IPS-NIHi11 (cell line): Measurements from ENCODE around the gene UBXN4.
"Not testable (repeated sequence)": the region's sequence is repeated elsewhere in the genome, so short reads cannot be mapped to it uniquely, and the experiment has no call there.

ENCODE experiments used
- DNase-seq: peaks from one replicate; pipeline ENCODE4 v3.0.0; 2012; ENCODE audit warnings: mixed read lengths, low spot score

The UBXN4 gene

DNA sequence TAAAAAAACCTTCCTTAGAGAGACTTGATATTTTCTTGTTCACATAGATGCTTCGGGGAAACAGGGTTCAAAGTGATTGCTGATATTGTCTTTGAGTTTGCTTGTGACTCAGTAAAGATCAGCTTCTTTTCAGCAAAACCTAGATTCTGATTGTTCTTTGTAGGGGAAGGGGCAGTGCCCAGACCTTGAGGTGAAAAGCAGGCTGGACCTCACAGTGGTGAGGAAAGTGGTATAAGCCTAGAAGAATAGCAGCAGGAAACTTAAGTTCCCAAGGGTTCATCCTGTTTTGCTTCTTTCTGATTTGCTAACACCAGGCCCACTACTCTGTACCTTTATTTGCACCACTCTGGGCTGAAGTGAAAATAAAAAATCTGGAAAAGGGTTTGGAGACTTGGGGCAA, 20.9 kb downstream of the UBXN4 start:
- DNase-seq, result no peak

DNA sequence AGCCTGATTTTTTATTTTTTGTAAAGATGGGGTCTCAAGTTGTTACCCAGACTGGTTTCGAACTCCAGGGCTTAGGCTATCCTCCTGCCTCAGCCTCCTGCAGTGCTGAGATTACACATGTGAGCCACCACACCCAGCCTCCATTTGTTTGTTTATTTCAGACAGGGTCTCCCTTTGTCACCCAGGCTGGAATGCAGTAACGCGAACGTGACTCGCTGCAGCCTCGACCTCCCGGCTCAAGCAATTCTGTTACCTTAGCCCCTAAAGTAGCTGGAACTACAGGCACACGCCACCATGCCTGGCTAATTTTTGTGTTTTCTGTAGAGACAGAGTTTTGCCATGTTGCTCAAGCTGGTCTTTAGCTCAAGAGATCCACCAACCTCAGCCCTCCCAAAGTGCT, 27.2 kb downstream of the UBXN4 start:
- no peak for DNase-seq

DNA sequence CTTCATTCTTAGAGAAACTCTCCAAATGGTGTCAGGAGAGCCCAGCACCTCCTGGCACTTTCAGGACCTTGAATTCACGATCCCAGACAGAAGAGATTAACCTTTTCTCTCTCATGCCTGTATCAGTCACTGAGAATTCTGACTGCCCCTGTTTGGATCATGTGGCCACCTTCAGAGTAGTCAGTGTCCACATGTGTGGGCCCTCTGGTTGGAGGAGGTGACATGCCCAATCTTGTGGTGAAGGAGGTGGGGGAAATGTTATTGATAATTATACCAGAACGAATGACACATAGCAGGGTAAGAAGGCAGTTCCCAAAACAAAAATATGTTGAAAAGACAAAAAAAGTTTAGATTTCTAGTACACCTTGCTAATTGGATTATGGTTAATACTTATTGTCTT, 31.7 kb downstream of the UBXN4 start:
- no peak for DNase-seq

DNA sequence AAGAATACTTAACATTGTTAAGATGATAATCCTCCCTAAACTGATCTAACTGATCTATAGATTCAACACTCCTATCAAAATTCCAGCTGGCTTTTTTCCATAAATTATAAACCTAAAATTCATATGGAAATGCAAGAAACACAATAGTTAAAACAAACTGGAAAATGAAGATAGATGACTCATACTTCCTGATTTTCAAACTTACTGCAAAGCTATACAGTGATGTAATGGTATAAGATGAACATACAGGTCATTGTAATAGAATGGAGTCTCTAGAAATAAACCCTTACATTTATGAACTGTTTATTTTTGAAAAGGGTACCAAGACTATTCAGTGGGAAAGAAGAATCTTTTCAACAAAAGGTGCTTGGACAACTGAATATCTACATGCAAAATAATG, 32.3 kb downstream of the UBXN4 start:
- DNase-seq, result no peak

DNA sequence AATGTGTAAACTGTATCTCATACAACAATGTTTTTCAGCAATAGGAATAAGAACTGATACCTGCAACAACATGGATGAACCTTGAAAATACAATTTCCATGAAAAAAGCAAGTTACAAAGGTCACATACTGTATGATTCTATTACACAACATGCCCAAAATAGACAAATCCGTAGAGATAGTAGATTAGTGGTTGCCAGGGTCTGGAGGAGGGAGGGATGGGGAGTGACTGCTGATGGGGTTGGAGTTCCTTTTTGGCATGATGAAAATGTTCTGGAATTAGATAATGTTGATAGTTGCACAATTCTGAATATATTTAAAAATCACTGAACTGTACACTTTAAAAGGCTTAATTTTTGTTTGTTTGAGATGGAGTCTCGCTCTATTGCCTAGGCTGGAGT, 33.8 kb downstream of the UBXN4 start:
- no peak for DNase-seq

DNA sequence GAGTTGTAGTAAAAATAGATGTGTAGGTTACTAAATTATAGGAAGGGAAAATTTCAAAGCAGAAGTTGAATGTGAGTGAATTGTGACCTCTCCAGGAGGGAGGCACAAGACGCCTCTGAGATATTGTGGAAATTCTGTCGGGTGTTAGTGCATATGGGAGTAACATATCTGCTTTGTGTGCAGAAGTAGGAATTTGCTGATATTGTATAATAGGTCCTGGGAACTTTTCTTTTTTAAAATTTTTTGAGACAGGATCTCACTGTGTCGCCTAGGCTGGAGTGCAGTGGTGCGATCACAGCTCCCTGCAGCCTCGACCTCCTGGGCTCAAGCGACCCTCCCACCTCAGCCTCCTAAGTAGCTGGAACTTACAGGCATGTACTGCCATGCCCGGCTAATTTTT, 34.7 kb downstream of the UBXN4 start:
- no peak for DNase-seq

DNA sequence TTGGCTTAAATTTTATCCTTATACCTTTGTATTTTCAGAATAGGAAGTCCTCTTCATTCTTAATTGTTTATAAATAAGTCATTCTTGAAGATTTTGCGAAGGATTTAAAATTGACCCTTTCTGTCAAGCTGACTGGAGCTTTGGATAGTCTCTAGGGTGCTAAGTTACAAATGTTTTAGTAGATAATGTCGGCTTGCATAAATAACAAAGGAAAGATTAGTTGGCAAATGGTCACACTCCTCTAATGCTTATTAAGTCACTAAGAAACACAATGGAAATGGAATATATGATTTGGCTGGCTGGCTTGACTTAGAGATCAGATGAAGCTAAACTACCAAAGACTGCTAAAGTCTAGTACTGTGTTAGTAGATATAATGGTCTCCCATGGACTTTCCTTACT, 40.6 kb downstream of the UBXN4 start:
- no peak for DNase-seq

DNA sequence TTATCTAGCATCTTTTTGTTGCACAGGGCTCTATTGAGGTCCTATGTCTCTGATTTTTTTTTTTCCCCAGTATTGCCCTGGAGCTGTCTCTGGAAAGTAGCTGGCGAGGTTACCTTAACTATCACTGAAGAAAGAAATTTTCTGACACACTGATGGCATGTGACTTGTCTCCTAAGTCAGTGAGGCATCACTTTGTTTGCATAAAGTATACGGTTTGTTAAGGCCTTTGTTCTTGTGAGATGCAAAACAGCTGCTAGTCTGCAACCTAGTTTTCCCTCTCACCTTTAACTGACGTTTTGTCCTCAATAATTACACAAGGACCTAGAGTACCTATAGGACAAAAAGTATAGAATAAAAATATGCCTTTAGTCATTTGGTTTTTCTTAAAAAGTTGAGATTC, 41.8 kb downstream of the UBXN4 start:
- no peak for DNase-seq

DNA sequence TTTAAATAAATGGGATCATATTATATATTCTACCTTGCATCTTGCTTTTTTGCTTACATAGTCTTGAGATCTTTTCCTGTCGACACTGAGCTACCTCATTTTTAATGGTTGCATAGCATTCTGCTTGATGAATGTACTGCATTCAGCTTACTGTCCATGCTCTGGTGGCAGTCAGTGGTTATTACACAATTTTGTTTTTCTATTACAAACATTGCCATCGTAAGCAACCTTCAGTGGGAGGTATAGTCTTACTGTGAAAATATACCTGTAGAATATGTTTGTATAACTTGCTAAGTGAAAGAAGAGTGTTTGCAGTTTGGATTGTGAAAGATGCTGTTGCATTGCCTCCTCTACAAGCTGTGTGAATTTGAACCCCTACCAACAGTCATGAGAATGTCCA, 43.4 kb downstream of the UBXN4 start:
- no peak for DNase-seq

DNA sequence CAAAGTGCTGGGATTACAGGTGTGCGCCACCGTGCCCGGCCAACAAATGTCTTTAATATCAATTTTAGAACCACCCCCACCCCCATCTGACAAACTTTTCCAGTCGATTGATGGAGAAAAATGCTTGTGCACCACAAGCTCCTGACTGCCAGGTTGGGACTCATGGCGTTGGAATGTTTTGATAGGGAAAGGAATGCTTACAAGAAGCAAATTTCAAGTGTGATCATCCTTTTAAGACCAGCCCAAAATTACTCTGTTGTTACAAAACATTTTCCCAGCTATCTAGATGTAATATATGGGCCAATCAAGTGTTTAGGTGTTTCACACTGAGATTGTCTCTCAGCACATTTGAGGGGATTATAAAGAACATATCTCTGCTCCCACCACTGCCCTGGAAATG, 45.2 kb downstream of the UBXN4 start:
- DNase-seq, result no peak

DNA sequence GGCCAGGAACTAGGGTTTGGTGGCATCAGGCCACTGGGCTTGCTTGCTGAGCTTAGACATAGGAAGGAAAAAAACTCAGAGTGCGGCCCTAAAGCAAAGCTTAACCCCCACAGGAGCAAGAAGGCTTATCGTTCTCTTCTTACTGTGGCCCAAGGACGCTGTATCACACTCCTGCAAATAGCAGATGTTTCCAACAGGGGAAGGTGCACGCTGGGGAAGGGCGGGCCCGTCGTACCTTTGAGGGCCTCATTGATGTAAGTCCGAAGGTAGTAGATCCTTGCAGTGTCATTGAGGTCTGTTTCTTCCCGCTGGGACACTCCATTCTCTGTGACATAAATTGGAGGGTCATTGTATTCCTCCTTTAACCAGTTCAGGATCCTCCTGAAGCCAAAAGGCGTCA, 48.8 kb downstream of the UBXN4 start:
- no peak for DNase-seq

DNA sequence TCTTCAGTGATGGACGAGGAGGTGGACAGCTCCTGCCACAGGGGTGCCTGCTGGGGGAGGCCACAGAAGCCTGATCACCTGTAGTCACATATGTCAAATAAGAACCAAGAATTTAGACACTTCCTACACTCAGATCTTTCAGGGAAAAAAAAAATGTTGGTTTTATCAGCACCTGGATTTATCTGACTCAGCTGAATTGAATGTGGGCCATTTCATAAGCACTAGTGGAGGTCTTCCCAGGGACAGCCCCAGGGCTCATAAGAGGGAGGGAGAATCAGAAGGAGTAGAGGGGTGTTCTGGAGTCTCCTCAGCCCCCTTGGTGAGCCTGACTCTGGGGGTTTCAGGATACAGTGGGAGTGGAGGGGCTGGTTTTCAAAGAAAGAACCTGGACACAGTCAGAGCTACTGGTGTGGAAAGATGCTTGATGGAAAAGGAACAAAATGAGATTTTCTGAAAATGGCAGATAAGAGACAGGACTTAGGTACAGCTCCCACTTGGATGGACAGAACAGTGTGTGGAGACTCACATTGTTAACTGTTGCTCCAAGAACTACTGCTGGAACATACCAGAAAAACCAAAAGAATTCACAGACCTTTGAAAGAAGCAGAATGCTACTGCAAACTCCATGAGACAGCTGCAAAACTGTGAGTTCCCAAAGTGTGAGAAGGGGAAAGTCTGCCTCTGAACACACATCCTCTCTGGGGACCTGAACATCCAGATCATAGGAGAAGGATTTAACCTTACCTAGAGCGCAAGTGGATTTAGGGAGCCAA, 49.9 kb downstream of the UBXN4 start:
- no peak for DNase-seq

DNA sequence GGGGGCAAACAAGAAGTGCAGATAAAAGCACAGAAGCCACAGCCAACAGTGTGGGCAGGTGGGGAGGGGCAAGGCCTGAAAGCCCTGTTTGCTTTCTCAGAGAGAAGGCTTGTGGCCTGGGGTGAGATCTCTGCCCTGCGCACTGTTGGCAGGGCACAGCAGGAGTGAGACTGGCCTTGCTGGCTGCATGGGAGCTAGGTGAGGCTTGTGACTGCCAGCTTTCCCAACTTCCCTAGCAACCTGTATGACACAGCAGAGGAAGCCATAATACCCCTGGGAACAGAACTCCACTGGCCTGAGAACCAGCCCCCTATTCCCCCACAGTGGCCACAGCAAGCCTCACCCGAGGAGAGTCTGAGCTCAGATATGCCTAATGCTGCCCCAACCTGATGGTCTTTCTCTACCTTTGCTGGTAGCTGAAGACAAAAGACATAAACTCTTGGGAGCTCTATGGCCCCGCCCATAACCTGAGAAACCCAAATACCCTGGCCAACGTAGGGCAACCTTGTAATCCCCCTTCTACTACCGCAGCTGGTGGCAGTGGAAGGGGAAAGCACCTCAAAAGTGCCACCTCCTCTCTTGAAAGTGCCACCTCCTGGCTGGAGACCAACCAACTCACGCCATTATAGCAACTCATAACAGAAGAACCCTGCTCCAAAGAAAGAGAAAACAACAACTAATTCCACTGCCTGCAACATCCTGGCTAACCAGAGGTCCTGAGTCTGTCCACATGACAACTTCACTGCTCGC, 50.9 kb downstream of the UBXN4 start:
- no peak for DNase-seq

DNA sequence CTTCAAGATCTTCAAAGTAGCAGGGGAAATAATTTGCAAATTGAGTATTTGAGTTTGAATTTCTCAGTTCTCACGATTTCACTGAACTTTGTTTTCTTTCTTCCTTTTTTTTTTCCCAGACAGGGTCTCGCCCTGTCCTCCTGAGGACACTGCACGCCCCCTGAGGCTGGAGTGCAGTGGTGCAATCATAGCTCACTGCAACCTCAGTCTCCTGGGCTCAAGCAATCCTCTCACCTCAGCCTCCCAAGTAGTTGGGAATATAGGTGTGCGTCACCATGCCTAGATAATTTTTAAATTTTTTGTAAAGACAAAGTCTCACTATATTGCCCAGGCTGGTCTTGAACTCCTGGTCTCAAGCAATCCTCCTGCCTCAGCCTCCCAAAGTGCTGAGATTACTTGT, 54.0 kb downstream of the UBXN4 start:
- DNase-seq, result not testable (repeated sequence)

DNA sequence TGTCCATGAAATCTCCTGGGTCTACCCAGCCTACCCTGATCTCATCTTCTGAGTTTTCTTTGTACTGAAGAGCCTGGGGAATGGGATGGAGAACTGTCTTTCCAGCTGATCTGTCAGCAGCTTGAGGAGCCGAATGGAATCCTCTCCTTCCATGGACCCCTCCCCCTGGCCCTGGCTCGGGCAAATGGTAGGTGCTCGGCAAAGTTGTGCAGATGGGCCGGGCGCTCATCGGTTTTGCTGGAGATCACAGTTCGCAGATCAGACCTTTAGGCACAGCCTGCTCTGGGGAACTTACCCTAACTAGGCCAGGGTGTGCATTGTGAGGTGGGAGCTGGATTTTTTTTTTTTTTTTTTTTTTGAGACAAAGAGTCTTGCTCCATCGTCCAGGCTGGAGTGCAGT, 55.0 kb downstream of the UBXN4 start:
- no peak for DNase-seq

DNA sequence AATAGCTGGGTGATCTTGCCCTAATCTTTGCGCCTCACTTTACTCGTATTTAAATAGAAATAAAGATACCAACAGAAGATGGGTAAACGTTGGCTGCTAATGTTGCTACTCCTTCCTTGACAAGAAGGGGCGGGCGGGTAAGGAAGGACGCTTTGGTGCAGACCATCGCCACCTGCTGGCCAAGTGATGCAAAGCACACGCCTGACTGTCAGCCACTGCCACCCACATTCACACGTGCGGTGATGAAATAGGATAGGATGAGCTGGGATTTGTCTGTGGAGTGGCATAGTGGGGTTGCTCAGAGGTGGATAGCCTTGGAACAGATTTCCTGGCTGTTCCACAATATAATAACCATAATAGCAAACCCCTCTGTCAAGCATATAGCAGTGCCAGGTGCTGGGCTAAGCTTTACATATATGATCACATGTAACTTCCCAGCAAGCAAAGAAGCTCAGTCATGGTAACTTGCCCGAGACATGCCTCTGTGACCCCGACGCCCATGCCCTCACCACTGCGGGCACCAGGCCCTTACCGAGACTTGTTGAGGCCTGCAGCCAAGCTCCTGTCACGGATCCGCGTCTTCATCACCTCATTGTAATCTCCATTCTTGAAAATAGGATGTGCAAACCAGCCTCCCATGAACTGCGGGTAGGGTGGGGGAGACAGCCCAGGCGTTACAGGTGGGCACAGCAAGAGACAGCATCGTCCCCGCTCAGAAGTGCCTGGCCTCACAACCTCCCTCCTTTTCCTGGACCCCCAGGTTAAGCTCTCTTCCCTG, 56.0 kb downstream of the UBXN4 start:
- DNase-seq, result peak; percentile 90

DNA sequence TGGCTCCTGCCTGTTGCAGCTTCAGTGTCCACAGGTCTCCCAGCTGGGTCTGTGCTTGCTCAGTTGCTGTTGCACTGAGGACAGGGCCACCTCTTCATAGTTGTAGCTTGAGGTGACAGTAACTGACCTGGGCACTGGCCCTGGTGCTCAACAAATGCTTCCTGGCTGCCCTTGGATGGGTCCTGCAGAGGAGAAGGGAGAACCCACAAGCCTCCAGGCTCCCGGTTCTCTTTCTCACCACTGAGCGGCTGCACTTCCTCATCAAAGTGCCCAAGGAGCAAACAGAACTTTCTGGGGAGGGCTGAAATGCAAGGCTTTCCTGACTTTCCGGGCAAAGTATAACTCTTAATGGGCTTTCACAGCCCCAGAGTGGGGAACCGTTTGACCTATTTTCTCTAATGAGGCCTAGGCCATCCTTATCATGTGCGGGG, 56.6 kb downstream of the UBXN4 start:
- DNase-seq, result no peak

DNA sequence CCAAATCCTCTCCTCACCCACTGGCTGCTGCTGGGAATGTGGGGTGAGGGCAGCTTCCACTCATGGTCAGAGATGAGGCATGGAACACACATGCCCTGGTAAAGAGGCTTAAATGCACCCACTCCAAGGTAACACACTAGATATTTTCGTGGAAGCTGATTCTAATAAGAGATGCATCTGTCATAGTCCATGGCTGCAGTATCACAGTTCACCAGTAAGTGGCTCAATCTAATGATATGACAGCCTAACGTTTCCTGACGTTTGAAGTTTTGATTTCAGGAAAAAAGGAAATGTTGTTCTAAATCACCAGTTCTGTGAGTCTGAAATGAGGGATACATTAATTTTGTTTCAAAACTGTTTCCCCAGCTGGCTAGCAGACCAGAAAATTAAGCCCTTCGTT, 57.1 kb downstream of the UBXN4 start:
- no peak for DNase-seq

DNA sequence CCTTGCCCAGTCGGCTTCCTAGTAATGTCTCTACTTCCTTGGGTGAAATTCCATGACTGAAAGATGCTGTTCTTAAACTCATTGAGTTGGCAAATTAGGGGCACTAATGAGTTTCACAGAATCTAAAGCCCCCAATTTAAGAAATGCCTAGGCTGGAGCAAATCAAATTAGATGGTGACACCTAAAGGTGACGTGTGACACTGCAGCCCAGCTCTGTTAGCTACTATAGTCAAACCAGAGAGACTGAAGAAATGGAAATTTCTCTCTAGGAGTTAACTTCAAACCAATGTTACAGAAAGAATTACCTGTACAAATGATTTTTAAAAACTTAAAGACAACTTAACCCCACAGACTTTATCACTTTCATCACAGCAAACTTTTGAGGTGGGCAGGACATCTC, 58.1 kb downstream of the UBXN4 start:
- no peak for DNase-seq

DNA sequence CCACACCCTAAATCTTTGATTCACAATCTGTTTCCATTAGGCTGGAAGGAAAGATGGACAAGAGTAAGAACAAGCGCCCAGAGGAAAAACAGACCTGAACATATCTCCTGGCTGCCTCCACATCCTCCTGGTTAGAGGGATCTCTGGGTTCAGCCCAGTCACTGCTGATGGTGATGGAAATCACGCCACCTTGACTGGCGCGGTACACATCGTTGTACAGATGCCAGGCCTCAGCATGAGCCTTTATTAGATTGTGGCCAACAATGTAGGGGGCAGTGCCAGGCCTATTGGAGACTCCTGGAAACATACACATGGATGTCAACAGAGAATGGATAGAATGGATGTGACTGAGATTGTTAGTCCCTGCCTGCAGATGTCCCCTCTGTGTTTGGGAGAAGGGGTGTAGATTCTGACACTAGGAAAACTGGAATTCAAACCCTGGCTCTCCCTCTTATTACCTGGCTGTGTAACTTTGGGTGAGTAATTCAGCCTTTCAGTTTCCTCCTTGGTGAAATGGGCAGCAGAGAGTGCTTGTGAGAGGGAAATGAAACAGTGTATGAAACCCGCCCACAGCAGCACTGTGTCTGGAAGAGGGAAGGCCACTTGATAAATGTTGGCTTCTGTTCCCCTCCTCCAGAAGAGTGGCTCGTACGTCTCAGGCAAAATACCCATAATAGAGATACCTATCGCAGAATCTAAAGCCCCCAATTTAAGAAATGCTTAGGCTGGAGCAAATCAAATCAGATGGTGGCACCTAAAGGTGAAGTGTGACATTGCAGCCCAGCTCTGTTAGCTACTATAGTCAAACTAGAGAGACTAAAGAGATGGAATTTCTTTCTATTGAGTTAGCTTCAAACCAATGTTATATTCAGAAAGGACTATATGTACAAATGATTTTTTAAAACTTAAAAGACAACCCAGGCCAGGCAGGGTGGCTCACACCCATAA, 59.1 kb downstream of the UBXN4 start:
- no peak for DNase-seq

DNA sequence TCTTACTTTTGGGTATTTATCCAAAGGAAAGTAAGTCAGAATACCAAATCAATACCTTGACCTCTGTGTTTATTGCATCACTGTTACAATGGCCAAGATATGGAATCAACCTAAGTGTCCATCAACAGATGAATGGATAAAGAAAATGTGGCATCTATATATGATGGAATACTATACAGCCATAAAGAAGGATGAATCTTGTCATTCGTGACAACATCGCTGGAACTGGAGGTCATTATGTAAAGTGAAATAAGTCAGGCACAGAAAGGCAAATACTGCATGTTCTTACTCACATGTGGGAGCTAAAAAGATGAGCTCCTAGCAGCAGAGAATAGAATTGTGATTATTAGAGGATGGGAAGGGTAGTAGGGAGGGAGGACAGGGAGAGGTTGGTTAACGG, 60.7 kb downstream of the UBXN4 start:
- no peak for DNase-seq

DNA sequence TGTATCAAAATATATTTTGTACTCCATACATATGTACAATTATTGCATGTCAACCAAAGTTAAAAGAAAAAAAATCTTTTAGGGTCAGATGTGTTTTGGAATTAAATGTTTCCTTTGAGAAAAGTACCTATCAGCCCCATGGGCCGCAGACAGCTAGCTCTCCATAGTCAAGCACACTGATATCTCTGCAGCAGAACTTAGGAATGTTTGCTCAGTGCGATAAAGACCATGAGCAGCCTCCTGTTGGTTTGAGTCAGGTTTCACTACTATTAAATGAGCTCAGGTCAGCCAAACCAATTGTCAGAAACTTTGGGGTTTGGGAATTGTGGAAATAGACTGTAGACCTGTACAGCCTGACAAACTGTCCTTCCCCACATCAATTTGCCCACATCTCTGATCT, 61.6 kb downstream of the UBXN4 start:
- DNase-seq, result no peak
